LNCaP clone FGC (cell line): ENCODE results near the gene CNFN.

Experiments used
- DNase-seq: peaks from one replicate; pipeline ENCODE4 v3.0.0-alpha.2; 2011; ENCODE audit warnings: low read depth
- H3K4me3 ChIP-seq: 2 replicates; pipeline ENCODE4 v1.5.1; 2011; ENCODE audit warnings: mild to moderate bottlenecking, low read depth, low read length, control low read depth
- TF ChIP-seq, protein P1 (sequence below): IDR thresholded peaks from 2 replicates; pipeline ENCODE4 v1.5.1; 2012; ENCODE audit warnings: mild to moderate bottlenecking; ENCODE audit not compliant: control insufficient read depth, insufficient read depth; ENCODE audit errors: extremely low read depth

Gene CNFN

DNA sequence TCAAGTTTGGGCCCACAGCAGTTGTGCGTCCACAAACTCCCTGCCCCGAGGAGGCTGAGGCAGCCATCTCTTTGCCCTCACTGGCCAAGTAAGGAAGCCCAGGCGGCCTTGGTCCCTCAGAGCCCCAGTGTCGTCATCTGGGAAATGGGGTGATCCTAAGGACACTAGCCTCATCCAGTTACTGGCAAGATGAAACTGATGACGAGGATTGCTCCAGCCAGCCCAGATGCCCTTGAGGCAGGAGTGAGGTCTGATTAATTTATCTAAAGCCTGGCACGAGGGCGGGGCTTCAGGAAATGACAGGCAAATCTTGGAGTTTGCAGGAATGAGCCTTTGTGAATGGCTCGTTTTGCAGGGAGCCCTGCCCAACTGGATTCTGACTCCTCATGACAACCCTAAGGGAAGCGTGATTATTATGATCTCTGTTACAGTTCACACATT, 31.5 kb upstream of the CNFN start:
- H3K4me3 ChIP-seq: no peak overlapping the region
- no peak for DNase-seq
- TF ChIP-seq, protein P1, sequence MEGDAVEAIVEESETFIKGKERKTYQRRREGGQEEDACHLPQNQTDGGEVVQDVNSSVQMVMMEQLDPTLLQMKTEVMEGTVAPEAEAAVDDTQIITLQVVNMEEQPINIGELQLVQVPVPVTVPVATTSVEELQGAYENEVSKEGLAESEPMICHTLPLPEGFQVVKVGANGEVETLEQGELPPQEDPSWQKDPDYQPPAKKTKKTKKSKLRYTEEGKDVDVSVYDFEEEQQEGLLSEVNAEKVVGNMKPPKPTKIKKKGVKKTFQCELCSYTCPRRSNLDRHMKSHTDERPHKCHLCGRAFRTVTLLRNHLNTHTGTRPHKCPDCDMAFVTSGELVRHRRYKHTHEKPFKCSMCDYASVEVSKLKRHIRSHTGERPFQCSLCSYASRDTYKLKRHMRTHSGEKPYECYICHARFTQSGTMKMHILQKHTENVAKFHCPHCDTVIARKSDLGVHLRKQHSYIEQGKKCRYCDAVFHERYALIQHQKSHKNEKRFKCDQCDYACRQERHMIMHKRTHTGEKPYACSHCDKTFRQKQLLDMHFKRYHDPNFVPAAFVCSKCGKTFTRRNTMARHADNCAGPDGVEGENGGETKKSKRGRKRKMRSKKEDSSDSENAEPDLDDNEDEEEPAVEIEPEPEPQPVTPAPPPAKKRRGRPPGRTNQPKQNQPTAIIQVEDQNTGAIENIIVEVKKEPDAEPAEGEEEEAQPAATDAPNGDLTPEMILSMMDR: no peak

DNA sequence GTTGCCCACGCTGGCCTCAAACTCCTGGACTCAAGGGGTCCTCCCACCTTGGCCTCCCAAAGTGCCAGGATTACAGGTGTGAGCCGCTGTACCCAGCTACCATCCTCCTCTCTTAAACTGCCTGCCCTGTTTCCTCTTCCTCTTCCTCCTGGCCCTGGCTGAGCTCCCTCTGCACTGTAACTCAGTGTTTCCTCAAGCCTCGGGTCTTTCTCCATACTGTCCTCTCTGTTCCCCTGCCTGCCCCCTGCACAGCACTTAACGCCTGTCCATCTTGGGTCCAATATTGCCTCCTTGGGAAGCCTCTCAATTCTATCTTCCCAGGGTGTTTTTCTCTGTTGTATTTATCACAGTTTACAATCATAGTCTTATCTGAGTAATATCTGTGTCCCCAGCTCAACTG, 31.0 kb upstream of the CNFN start:
- DNase-seq: no peak
- TF ChIP-seq, protein P1: no peak
- H3K4me3 ChIP-seq: no peak overlapping the region

DNA sequence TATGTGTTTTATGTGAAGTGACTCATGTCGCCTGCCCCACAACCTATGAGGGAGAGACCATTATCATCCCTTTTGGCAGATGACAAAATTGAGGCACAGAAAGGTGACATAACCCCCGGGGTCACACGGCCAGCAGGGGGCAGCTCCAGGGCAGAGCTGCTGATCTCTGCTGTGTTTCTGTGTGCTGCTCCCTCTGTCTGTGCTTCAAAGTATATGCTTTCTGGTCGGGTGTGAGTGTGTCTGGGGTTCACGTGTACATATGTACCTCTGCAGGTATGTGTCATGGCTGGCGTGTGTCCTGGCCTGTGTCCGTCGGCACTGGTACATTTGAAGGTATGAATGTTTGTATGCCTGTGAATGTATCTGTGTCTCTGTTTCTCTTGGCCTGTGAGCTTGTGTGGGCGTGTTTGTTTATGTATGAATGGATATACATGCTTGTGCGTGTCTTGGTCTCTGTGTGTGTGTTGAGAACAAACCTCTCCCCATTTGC, 30.0 kb upstream of the CNFN start:
- TF ChIP-seq, protein P1: peak; percentile 65
- H3K4me3 ChIP-seq: no peak overlapping the region
- no peak for DNase-seq

DNA sequence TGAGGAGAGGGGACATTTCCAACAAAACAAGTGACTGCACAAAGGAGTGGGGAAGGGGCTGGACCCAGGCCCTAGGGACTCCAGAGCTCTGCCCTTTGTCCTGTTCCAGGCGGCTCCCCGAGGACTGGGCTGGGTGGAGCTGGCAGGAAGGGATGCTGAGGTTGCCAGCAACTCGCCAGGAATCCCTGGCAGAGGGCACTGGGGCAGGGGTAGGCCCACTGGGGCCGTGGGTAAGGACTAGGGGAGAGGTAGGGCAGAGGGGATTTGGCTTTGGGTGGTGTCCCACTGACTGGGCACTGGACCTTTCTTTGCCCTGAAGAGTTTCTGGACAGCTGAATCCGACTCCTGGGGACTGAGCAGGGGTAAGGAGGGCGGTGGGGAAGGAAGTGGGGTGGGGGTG, 29.2 kb upstream of the CNFN start:
- DNase-seq: no peak
- H3K4me3 ChIP-seq: no peak overlapping the region
- TF ChIP-seq, protein P1: no peak

DNA sequence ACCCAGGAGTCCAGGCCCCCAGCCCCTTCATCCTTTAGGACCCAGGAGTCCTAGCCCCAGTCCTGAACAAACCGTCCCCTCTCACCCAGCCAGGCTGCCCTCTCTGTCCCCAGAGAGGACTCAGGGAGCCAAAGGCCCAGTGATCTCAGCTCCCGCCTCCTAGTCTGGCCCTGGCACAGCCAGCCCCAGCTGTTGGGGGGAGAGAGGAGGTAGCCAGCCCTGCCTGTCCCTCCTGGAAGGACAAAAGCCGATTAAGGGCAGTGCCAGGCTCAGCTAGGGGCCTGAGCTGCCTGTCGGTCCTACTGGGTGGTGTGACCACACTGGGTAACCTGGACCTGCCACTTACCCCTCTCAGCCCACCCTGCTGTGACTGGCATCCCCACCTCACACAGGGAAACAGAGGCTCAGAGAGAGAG, 22.6 kb upstream of the CNFN start:
- H3K4me3 ChIP-seq: no peak overlapping the region
- TF ChIP-seq, protein P1: no peak
- DNase-seq: no peak

DNA sequence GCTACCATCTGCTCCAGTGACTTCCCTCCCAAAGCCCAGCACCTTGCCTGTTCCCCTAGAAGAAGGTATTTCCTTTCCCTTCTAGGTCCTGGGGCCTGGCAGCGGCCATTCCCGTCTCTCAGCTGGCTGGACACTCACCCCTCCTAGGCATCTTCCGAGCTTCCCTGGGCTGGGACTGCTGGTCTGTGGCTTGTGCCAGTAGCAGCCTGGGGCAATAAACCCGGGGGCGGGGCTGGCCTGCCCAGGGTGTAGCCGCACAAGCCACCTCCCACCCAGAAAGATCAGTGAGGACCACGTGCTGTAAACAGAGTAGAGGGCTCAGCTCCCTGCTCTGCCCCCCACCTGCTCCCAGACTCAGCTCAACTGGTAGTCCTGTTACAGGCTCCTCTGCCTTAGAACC, 22.1 kb upstream of the CNFN start:
- no peak for DNase-seq
- no peak overlapping the region for H3K4me3 ChIP-seq
- TF ChIP-seq, protein P1: no peak

DNA sequence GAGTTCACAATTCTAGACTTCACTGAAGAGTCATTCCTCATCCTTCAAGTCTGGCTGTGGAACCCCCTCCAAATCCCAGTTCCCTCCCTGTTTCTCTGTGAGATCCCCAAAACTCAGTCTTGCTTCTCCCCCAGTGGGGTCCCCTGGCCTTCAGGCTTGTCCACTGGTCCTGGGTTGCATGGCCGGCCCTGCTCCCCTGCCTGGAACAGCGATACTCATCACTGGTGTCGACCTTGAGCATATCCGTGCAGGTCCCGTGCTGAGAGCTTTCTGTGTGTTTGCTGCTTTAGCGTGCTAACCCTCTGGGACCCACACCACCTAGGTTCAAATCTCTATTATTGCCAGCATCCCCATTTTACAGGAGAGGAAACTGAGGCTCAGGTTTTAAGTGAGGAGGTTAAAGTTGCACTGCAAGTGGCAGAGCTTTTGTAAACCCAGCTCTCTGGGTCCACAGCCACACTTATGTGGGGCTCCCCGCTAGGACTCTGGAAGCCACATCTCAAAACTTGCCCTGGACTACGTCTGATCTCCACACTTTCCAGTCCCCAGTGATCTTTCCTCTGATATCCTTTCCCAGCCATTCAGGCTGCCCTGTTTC, 21.6 kb upstream of the CNFN start:
- TF ChIP-seq, protein P1: no peak
- no peak overlapping the region for H3K4me3 ChIP-seq
- DNase-seq: no peak
